ENCODE data around the gene PHF12.

The PHF12 gene

GRCh38 chr17:28975031-28975430 lies 23.7 kb upstream of the PHF12 start:
- DNase-seq, result no peak

DNA sequence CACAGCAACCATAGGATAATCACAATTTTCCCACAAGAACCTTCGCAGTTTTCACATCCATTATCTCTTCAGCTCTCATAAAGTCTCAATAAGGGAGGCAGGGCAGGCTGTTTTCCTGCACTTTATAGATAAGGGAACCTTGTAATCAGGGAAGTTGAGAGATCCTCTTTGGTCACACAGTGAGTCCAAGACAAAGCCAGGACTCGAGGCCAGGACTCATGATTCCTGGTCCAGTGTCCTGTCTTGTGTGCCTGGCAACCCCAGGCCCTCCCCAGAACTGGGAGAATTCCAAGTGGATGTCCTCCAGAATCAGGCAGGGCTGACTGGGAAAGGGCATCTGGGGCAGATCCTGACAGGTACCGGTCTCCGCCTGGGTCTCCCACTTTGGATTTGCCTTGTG lies 23.1 kb upstream of the PHF12 start:
- DNase-seq, result no peak

DNA sequence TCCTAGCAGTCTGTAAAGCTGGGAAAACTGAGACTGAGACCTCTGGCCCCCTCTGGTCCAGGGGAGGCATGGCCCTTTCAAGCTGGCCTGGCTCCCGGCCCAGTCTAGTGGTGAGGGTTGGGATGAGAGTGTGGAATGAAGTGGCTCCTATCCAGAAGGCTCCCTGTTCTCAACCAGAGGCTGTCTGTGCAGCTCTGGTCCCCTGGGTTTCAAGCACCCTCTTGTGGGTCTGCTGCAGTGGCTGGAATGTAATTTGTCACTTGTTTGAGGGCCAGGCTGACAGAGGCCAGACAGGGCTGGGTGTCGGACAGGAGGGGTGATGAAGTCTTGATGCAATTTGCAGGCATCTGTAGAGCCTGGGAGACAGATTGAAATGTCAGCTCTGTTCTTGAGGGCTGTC lies 22.1 kb upstream of the PHF12 start:
- DNase-seq, result no peak

- DNase-seq, result no peak
Observed at GRCh38 chr17:28972437-28972836, 21.1 kb upstream of the PHF12 start.

- no peak for DNase-seq
Observed at GRCh38 chr17:28970879-28971278, 19.6 kb upstream of the PHF12 start.

GRCh38 chr17:28969706-28970393 lies 18.5 kb upstream of the PHF12 start:
- DNase-seq, result no peak

DNA sequence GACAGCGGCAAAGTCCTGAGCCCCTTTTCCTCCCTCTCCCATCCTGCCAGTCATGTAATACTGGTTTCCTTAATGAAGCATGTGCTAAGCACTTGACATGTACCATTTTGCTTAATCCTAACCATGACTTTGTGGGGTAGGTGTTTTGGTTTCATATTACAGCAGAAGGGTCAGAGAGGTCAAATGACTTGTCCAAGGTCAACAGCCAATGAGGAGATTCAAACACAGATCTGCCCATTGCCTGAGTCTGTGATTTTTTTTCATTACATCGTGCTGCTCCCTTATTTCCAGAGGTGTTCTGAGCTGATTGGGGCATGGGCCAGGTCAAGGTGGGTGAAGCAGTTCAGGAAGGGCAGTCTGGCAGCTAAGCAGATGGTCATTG lies 17.6 kb upstream of the PHF12 start:
- no peak for DNase-seq

- no peak for DNase-seq
Observed at GRCh38 chr17:28968231-28968913, 17.1 kb upstream of the PHF12 start.

DNA sequence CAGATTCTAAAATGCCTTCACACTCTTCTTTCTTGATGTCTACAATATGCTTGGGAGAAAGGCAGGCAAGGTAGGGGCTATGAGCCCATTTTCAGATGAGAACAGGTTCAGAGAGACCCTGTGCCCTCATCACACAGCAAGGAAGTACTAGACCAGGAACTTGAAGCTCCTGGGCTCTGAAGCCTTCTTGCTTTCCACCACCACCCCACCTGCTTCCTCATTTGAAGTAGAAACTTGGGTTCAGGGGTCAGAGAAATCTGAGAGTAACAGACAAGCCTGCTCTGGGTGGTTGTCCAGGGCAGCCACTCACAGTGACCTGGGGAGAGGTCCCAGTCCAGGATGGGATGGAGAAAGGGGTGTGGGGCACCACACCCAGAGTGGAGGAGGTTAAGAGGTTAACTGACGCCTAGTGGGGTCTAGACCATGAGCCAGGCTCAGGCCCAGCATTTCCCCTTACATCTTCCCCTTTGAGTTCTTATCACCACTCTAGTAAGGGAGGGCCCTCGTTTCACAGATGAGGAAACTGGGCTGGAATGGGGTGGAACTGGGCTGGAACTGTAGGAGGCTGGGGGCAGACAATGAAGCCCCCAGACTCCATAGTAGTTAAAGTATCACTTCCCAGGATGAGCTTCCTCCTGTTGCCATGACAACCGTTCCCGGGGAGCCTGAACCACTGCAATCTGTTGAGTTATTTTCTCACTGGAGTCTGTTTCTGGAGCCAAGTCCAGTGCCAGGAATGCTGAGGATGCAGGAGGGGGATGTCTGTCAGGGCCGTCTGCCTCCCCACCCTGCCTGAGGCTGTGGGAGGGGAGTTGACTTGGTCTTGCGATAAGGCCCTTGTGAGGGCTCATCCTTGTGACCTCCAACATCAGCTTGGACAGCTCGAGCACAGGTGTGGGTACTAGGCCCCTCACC lies 16.2 kb upstream of the PHF12 start:
- DNase-seq, result no peak

GRCh38 chr17:28963841-28964240 lies 12.5 kb upstream of the PHF12 start:
- no peak for DNase-seq

- no peak for DNase-seq
Observed at GRCh38 chr17:28963055-28963611, 11.8 kb upstream of the PHF12 start.

DNA sequence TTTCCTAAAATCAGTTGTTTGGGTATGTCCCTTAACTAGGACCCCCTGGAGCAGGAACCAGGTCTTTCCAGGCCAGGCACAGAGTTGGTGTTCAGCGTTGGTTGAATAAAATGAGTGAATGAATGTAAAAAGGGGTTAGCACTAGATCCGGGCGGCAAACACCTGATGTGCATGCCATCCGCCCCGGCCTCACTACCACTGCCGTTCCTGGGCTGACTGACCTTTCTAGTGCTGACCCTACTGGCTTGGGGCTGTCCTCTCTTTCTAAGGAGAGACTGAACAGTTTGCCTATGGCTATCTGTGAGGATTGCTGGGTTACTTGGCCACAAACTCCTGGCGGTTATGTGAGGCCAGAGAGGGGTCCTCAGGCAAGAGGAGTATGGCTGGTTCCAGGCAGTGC lies 10.1 kb upstream of the PHF12 start:
- DNase-seq, result no peak

GRCh38 chr17:28960256-28961061 lies 9.1 kb upstream of the PHF12 start:
- no peak for DNase-seq

DNA sequence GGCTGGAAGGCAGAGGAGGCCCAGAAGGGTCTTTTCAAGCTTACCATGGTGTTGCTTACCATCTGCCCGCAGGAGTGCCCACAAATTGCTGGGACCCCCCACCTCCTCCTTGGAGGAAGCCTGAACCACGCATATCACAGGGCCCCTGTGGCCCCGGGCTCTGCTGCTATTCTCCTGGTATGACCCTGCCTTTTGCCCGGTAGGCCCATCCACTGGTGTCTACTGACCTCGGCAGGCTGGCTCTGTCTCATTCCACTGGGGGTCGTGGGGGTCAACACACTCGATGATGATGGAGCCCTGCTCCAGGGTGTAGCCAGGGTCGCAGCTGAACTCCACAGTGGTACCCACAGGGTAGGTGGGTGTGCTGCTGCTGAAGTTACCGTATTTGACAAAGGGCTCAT lies 8.2 kb upstream of the PHF12 start:
- no peak for DNase-seq

GRCh38 chr17:28958820-28959455 lies 7.6 kb upstream of the PHF12 start:
- DNase-seq, result no peak

DNA sequence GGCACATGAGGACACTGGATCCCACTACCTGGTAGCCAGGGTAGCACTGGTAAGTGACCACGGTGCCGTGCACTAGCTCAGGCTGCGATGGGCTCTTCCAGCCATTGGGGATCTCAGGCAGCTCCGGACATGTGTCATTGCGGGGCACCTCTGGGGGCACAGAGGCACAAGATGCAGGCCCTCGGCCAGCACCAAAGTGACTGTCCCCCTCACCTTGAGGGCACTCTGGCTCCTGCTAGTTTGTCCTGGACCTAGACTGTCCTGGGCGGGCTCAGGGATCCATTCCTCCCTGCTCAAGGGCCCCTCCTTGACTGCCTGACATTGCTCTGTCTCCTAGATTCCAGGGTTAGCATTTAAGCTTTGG lies 6.7 kb upstream of the PHF12 start:
- DNase-seq, result no peak

- no peak for DNase-seq
Observed at GRCh38 chr17:28957277-28957991, 6.1 kb upstream of the PHF12 start.

GRCh38 chr17:28956861-28957260 lies 5.5 kb upstream of the PHF12 start:
- DNase-seq, result no peak

GRCh38 chr17:28956112-28956511 lies 4.8 kb upstream of the PHF12 start:
- DNase-seq, result no peak

- no peak for DNase-seq
Observed at GRCh38 chr17:28955408-28955807, 4.1 kb upstream of the PHF12 start.

DNA sequence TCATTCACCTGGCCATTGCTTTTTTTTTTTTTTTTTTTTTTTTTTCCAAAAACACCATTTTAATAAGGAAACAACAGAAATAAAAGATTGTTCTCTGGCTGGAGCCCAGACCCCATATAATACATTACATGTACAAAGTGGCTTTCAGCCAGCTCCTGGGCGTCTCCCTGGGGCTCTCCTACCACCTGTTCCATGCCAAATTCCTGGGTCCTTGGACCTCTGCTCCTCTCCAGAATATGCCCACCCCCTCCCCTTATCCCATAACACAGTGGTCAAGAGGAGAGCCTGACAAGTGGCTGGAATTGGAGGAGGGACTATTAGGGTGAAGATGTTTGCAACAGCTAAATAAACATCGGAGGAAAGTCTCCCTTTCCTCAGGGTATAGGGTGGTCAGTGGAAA lies 3.6 kb upstream of the PHF12 start:
- no peak for DNase-seq

Data from CD4-positive, alpha-beta T cell treated with Interleukin-12 subunit alpha and Interleukin-12 subunit beta, for 1 hour (primary cell).